Subcutaneous abdominal adipose tissue (tissue), 5 donors: ENCODE results near the gene KCNIP1.

Experiments used
- H3K27ac ChIP-seq: one replicate; pipeline ENCODE4 v1.7.0; 2013; ENCODE audit warnings: low read depth, mild to moderate bottlenecking, inconsistent platforms, low read length, moderate library complexity
- H3K27me3 ChIP-seq, 5 donors: one replicate each; pipeline ENCODE4 v1.7.0; 2013; ENCODE audit warnings: low read length in 5 of 5, inconsistent platforms in 1 of 5; ENCODE audit not compliant: control insufficient read depth in 5 of 5, insufficient read depth in 4 of 5
- H3K36me3 ChIP-seq, 5 donors: one replicate each; pipeline ENCODE4 v1.7.0; 2013; ENCODE audit warnings: low read length in 5 of 5; ENCODE audit not compliant: control insufficient read depth in 5 of 5, insufficient read depth in 5 of 5
- H3K4me1 ChIP-seq, 5 donors: one replicate each; pipeline ENCODE4 v1.7.0; 2013; ENCODE audit warnings: low read length in 5 of 5, mild to moderate bottlenecking in 3 of 5, moderate library complexity in 1 of 5; ENCODE audit not compliant: control insufficient read depth in 5 of 5, insufficient read depth in 5 of 5
- H3K4me3 ChIP-seq, 5 donors: one replicate each; pipeline ENCODE4 v1.7.0; 2013; ENCODE audit warnings: low read length in 5 of 5, low read depth in 1 of 5
- H3K9ac ChIP-seq, 5 donors: one replicate each; pipeline ENCODE4 v1.7.0; 2013; ENCODE audit warnings: low read length in 5 of 5, mild to moderate bottlenecking in 4 of 5, moderate library complexity in 3 of 5
- H3K9me3 ChIP-seq, 5 donors: one replicate each; pipeline ENCODE4 v1.7.0; 2013; ENCODE audit warnings: low read length in 5 of 5; ENCODE audit not compliant: control insufficient read depth in 5 of 5
- donor health status: healthy.
- donor health status: healthy.
- donor health status: healthy.
- donor health status: healthy.
- donor health status: healthy.

Gene KCNIP1

GRCh38 chr5:170660531-170660930 is 156.7 kb downstream of the KCNIP1 start:
- Histone ChIP-seq H3K27ac (no peak overlapping the region), H3K27me3 (peaks cover 3 to 9% (median 5%) of the 10 kb centered on the region in 5 donors), H3K4me1 (no peaks in the 10 kb centered on the region), H3K4me3 (no peak overlapping the region), H3K9me3 (no peaks in the 10 kb centered on the region), H3K9ac (no peak overlapping the region), H3K36me3 (no peaks in the 10 kb centered on the region)

GRCh38 chr5:170662966-170663365 is 159.1 kb downstream of the KCNIP1 start:
- Histone ChIP-seq H3K9ac (no peak overlapping the region), H3K9me3 (no peaks in the 10 kb centered on the region), H3K27ac (no peak overlapping the region), H3K4me3 (no peak overlapping the region), H3K36me3 (no peaks in the 10 kb centered on the region), H3K27me3 (peaks cover 0 to 9% (median 4%) of the 10 kb centered on the region in 5 donors), H3K4me1 (no peaks in the 10 kb centered on the region)

- Histone ChIP-seq H3K9ac (no peak overlapping the region), H3K4me3 (no peak overlapping the region), H3K4me1 (peaks cover 0 to 6% (median 4%) of the 10 kb centered on the region in 5 donors), H3K9me3 (no peaks in the 10 kb centered on the region), H3K36me3 (no peaks in the 10 kb centered on the region), H3K27me3 (peaks cover 12 to 27% (median 14%) of the 10 kb centered on the region in 5 donors), H3K27ac (no peak overlapping the region)
Observed at GRCh38 chr5:170678811-170679210, 175.0 kb downstream of the KCNIP1 start.

- no peak overlapping the region for H3K9ac ChIP-seq
- H3K9me3 ChIP-seq, result no peaks in the 10 kb centered on the region
- peak overlapping the region in 1 of 5 donors; percentile 12 for H3K4me3 ChIP-seq
- peaks cover 0 to 6% (median 4%) of the 10 kb centered on the region in 5 donors for H3K4me1 ChIP-seq
- H3K36me3 ChIP-seq, result no peaks in the 10 kb centered on the region
- no peak overlapping the region for H3K27ac ChIP-seq
- peaks cover 12 to 22% (median 14%) of the 10 kb centered on the region in 5 donors for H3K27me3 ChIP-seq
Observed at GRCh38 chr5:170681013-170681433, 177.2 kb downstream of the KCNIP1 start.

- Histone ChIP-seq H3K27me3 (peaks cover 10 to 17% (median 15%) of the 10 kb centered on the region in 5 donors), H3K27ac (no peak overlapping the region), H3K9me3 (no peaks in the 10 kb centered on the region), H3K36me3 (no peaks in the 10 kb centered on the region), H3K4me1 (no peaks in the 10 kb centered on the region), H3K4me3 (no peak overlapping the region), H3K9ac (no peak overlapping the region)
Observed at GRCh38 chr5:170691657-170692056, 187.8 kb downstream of the KCNIP1 start.

GRCh38 chr5:170693701-170694100 is 189.9 kb downstream of the KCNIP1 start:
- Histone ChIP-seq H3K4me3 (no peak overlapping the region), H3K9me3 (no peaks in the 10 kb centered on the region), H3K27me3 (peaks cover 11 to 22% (median 15%) of the 10 kb centered on the region in 5 donors), H3K27ac (no peak overlapping the region), H3K4me1 (no peaks in the 10 kb centered on the region), H3K9ac (no peak overlapping the region), H3K36me3 (no peaks in the 10 kb centered on the region)

GRCh38 chr5:170694911-170695310 is 191.1 kb downstream of the KCNIP1 start:
- Histone ChIP-seq H3K27ac (no peak overlapping the region), H3K9me3 (no peaks in the 10 kb centered on the region), H3K9ac (no peak overlapping the region), H3K4me3 (no peak overlapping the region), H3K36me3 (no peaks in the 10 kb centered on the region), H3K27me3 (peaks cover 11 to 26% (median 15%) of the 10 kb centered on the region in 5 donors), H3K4me1 (no peaks in the 10 kb centered on the region)

- H3K27ac ChIP-seq, result no peak overlapping the region
- no peak overlapping the region for H3K4me3 ChIP-seq
- no peak overlapping the region for H3K9ac ChIP-seq
- peaks cover 4 to 28% (median 12%) of the 10 kb centered on the region in 5 donors for H3K27me3 ChIP-seq
- no peaks in the 10 kb centered on the region for H3K9me3 ChIP-seq
- no peaks in the 10 kb centered on the region for H3K36me3 ChIP-seq
- H3K4me1 ChIP-seq, result no peaks in the 10 kb centered on the region
Observed at GRCh38 chr5:170697031-170697430, 193.2 kb downstream of the KCNIP1 start.

- H3K9me3 ChIP-seq, result no peaks in the 10 kb centered on the region
- no peaks in the 10 kb centered on the region for H3K36me3 ChIP-seq
- no peak overlapping the region for H3K9ac ChIP-seq
- H3K4me1 ChIP-seq, result no peaks in the 10 kb centered on the region
- no peak overlapping the region for H3K4me3 ChIP-seq
- H3K27ac ChIP-seq, result no peak overlapping the region
- peaks cover 0 to 17% (median 3%) of the 10 kb centered on the region in 5 donors for H3K27me3 ChIP-seq
Observed at GRCh38 chr5:170700503-170700902, 196.7 kb downstream of the KCNIP1 start.

- no peak overlapping the region for H3K9ac ChIP-seq
- no peaks in the 10 kb centered on the region for H3K9me3 ChIP-seq
- no peak overlapping the region for H3K27ac ChIP-seq
- H3K4me3 ChIP-seq, result no peak overlapping the region
- no peaks in the 10 kb centered on the region for H3K36me3 ChIP-seq
- peaks cover 0 to 21% (median 3%) of the 10 kb centered on the region in 5 donors for H3K27me3 ChIP-seq
- no peaks in the 10 kb centered on the region for H3K4me1 ChIP-seq
Observed at GRCh38 chr5:170701334-170701733, 197.5 kb downstream of the KCNIP1 start.
